B cell (primary cell): ENCODE measurements around the gene FABP6. TPM values are rescaled to one million over a fixed set of nuclear protein-coding genes. Genes with fewer than 3 reads are reported as not detected.

Source experiments
- ATAC-seq: fragments of 200-7000 bp; cut with Tn5 transposase; one replicate; pipeline ENCODE4 v1.10.0; 2021; ENCODE audit warnings: low read depth, mild to moderate bottlenecking, moderate number of reproducible peaks, moderate library complexity
- CTCF ChIA-PET: fragments of 350-600 bp; sonication (Branson Sonifier 250); formaldehyde crosslinking; loops from one replicate; lab custom pipeline; 2021; ENCODE audit warnings: antibody characterized with exemption, inconsistent platforms; lab: Charles Lee
- POLR2A ChIA-PET: fragments of 350-600 bp; sonication (Branson Sonifier 250); formaldehyde crosslinking; loops from one replicate; lab custom pipeline; 2021; ENCODE audit warnings: antibody characterized with exemption; lab: Charles Lee
- DNase-seq: peaks from one replicate; pipeline ENCODE4 v3.0.0; 2013
- H2AFZ ChIP-seq: 2 replicates; pipeline ENCODE4 v1.6.1; 2012; ENCODE audit warnings: mild to moderate bottlenecking, low read depth, low read length; ENCODE audit not compliant: insufficient read depth, poor library complexity, severe bottlenecking
- H3K27ac ChIP-seq, 2 donors: 1 replicate in 1 of 2; 2 replicates in 1 of 2; pipeline ENCODE4 v1.5.1; 2012 to 2013; ENCODE audit warnings: low read length in 2 of 2, mild to moderate bottlenecking in 2 of 2, moderate library complexity in 1 of 2
- H3K27me3 ChIP-seq, 4 experiments: fragments of 200-600 bp in 1 of 4; sonication (generic) in 1 of 4; replicated peaks in 1 of 4; 1 replicate in 2 of 4; 2 replicates in 2 of 4; pipeline versions ENCODE4 v1.6.1 to v1.7.0; 2013 to 2016; ENCODE audit warnings: low read length in 3 of 4, mild to moderate bottlenecking in 2 of 4, mixed read lengths in 1 of 4, moderate library complexity in 1 of 4; ENCODE audit not compliant: insufficient read depth in 4 of 4, control insufficient read depth in 3 of 4; ENCODE audit errors: control extremely low read depth in 1 of 4
- H3K36me3 ChIP-seq, 2 experiments: replicated peaks in 1 of 2; 1 replicate in 1 of 2; 2 replicates in 1 of 2; pipeline versions ENCODE4 v1.6.1 to v1.7.1; 2013; ENCODE audit warnings: low read length in 1 of 2; ENCODE audit not compliant: insufficient read depth in 2 of 2, control insufficient read depth in 1 of 2; ENCODE audit errors: control extremely low read depth in 1 of 2, extremely low read depth in 1 of 2
- H3K4me1 ChIP-seq, 2 donors: fragments of 200-600 bp in 1 of 2; sonication (generic) in 1 of 2; 1 replicate in 1 of 2; 2 replicates in 1 of 2; pipeline versions ENCODE4 v1.5.1 to v1.6.1; 2013 to 2017; ENCODE audit warnings: low read length in 2 of 2; ENCODE audit not compliant: control insufficient read depth in 2 of 2, insufficient read depth in 2 of 2
- H3K4me2 ChIP-seq: replicated peaks from 2 replicates; pipeline ENCODE3; 2012; ENCODE audit warnings: mild to moderate bottlenecking, low read depth, low read length; ENCODE audit not compliant: poor library complexity, severe bottlenecking
- H3K4me3 ChIP-seq, 5 experiments: fragments of 200-600 bp in 1 of 5; sonication (generic) in 1 of 5; 1 replicate in 3 of 5; 2 replicates in 2 of 5; pipeline versions ENCODE4 v1.5.1 to v1.7.0; 2011 to 2016; ENCODE audit warnings: low read length in 4 of 5, mild to moderate bottlenecking in 4 of 5, low read depth in 2 of 5, control low read depth in 1 of 5, moderate library complexity in 1 of 5; ENCODE audit not compliant: insufficient read depth in 1 of 5; ENCODE audit errors: control extremely low read depth in 1 of 5, extremely low read depth in 1 of 5
- H3K79me2 ChIP-seq: fragments of 200-600 bp; sonication (generic); one replicate; pipeline ENCODE4 v1.6.0; 2016; ENCODE audit warnings: low read length; ENCODE audit not compliant: control insufficient read depth, insufficient read depth
- H3K9ac ChIP-seq: fragments of 200-600 bp; sonication (generic); 2 replicates; pipeline ENCODE4 v1.6.1; 2017; ENCODE audit warnings: mild to moderate bottlenecking, low read length, moderate library complexity
- H3K9me3 ChIP-seq, 3 donors: one replicate each; pipeline versions ENCODE4 v1.6.1 to v1.7.1; 2013; ENCODE audit warnings: low read length in 2 of 3; ENCODE audit not compliant: control insufficient read depth in 2 of 3, insufficient read depth in 1 of 3; ENCODE audit errors: control extremely low read depth in 1 of 3
- H4K20me1 ChIP-seq: 2 replicates; pipeline ENCODE4 v1.6.0; 2012; ENCODE audit warnings: mild to moderate bottlenecking, low read length; ENCODE audit not compliant: insufficient read depth, control insufficient read depth, poor library complexity, severe bottlenecking
- H3K27ac Mint-ChIP-seq: one replicate; pipeline ENCODE4 v1.8.0; 2021; ENCODE audit warnings: mixed read lengths
- H3K27me3 Mint-ChIP-seq: one replicate; pipeline ENCODE4 v1.8.0; 2021; ENCODE audit warnings: mixed read lengths
- H3K4me1 Mint-ChIP-seq: one replicate; pipeline ENCODE4 v1.8.0; 2021; ENCODE audit warnings: mixed read lengths
- H3K4me3 Mint-ChIP-seq: one replicate; pipeline ENCODE4 v1.8.0; 2021; ENCODE audit warnings: mixed read lengths
- H3K9me3 Mint-ChIP-seq: one replicate; pipeline ENCODE4 v1.8.0; 2022; ENCODE audit warnings: mixed read lengths; ENCODE audit not compliant: insufficient read depth
- EZH2 ChIP-seq: IDR thresholded peaks from 2 replicates; pipeline ENCODE4 v1.6.1; 2012; ENCODE audit warnings: borderline replicate concordance, low read depth, mild to moderate bottlenecking, moderate library complexity, low read length; ENCODE audit not compliant: insufficient read depth, poor library complexity, severe bottlenecking
- WGBS: methylation state at CpG from one replicate; pipeline ENCODE4 v1.1.5; 2013; ENCODE audit warnings: missing lambda C conversion rate; ENCODE audit not compliant: insufficient coverage; 5-methylcytosine and 5-hydroxymethylcytosine counted together
- intact Hi-C: fragments of 100-400 bp; cut with micrococcal nuclease; formaldehyde crosslinking; loops from one replicate; pipeline ENCODE4 v1.10.0; 2022
- polyA plus RNA-seq: library from polyadenylated mRNA; depleted of rRNA; stranded (reverse); fragments of >200 nt; gene quantifications from 2 replicates; pipeline ENCODE4 v1.2.3, GENCODE V29; 2012
- total RNA-seq, 2 donors: library from RNA; stranded (reverse); fragments of 120-200 nt in 1 of 2; gene quantifications; 1 replicate in 1 of 2; 2 replicates in 1 of 2; pipeline versions ENCODE4 v1.2.3 to v1.2.4, GENCODE V29; 2013 to 2022
- TF ChIP-seq, protein P1 (sequence below): fragments of 200-600 bp; IDR thresholded peaks from one replicate; pipeline ENCODE4 v1.8.0; 2022; ENCODE audit warnings: antibody characterized with exemption, mild to moderate bottlenecking

FABP6 gene
- total and polyA plus RNA-seq, 2 donors (not counting 1 experiment from before 2014, with no cell fraction given) = not detected

GRCh38 chr5:160240350-160240749 is 11.0 kb downstream of the FABP6 start:
- no peak overlapping the region for H3K9ac ChIP-seq
- DNase-seq = no peak
- CTCF ChIA-PET = interaction anchor here (1.0 kb wide), 1 partner anchor 954 kb away, joined by 3 read pairs; no protein-coding TSS in a partner anchor
- Mint-ChIP-seq H3K27ac (no peak overlapping the region), H3K4me3 (no peak overlapping the region), H3K4me1 (no peaks in the 10 kb centered on the region), H3K9me3 (no peaks in the 10 kb centered on the region), H3K27me3 (peaks cover 12% of the 10 kb centered on the region)
- no peak for TF ChIP-seq EZH2
- TF ChIP-seq, protein P1, sequence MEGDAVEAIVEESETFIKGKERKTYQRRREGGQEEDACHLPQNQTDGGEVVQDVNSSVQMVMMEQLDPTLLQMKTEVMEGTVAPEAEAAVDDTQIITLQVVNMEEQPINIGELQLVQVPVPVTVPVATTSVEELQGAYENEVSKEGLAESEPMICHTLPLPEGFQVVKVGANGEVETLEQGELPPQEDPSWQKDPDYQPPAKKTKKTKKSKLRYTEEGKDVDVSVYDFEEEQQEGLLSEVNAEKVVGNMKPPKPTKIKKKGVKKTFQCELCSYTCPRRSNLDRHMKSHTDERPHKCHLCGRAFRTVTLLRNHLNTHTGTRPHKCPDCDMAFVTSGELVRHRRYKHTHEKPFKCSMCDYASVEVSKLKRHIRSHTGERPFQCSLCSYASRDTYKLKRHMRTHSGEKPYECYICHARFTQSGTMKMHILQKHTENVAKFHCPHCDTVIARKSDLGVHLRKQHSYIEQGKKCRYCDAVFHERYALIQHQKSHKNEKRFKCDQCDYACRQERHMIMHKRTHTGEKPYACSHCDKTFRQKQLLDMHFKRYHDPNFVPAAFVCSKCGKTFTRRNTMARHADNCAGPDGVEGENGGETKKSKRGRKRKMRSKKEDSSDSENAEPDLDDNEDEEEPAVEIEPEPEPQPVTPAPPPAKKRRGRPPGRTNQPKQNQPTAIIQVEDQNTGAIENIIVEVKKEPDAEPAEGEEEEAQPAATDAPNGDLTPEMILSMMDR = no peak
- no peak for ATAC-seq
- 74% methylated on average over 2 of the region's 3 CpGs for WGBS
- H3K36me3 ChIP-seq = no peaks in the 10 kb centered on the region
- H3K9me3 ChIP-seq = no peaks in the 10 kb centered on the region
- no peak overlapping the region for H2AFZ ChIP-seq
- no peaks in the 10 kb centered on the region for H3K79me2 ChIP-seq
- peaks cover 0 to 3% (median 0%) of the 10 kb centered on the region in 4 experiments for H3K27me3 ChIP-seq
- no peak overlapping the region for H3K4me3 ChIP-seq
- H4K20me1 ChIP-seq = no peaks in the 10 kb centered on the region
- H3K4me1 ChIP-seq = no peaks in the 10 kb centered on the region
- POLR2A ChIA-PET = no interaction called here
- intact Hi-C loops = no loop called here
- no peak overlapping the region for H3K4me2 ChIP-seq
- H3K27ac ChIP-seq = no peak overlapping the region

DNA sequence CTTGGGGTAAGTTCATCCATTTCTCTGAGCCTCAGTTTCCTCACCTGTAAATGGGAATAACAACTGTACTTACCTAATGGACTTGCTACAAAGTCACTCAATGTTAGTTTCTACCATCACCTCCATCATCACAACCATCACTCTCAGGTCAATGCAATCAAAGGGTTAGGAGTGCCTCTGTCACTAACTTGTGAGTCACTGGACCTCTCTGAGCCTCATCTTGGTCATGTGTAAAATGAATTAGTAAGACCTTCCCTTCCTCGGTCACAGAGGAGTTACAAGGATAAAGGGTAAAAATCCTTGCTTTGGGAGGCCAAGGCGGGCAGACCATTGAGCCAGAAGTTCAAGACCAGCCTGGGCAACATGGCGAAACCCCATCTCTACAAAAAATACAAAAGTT is 12.8 kb downstream of the FABP6 start:
- Histone ChIP-seq H3K36me3 (no peaks in the 10 kb centered on the region), H2AFZ (no peak overlapping the region), H3K4me2 (no peak overlapping the region), H3K4me1 (no peaks in the 10 kb centered on the region), H3K27me3 (peaks cover 0 to 3% (median 0%) of the 10 kb centered on the region in 4 experiments), H3K4me3 (no peak overlapping the region), H3K9me3 (no peaks in the 10 kb centered on the region), H3K27ac (no peak overlapping the region), H4K20me1 (no peaks in the 10 kb centered on the region), H3K79me2 (no peaks in the 10 kb centered on the region), H3K9ac (no peak overlapping the region)
- TF ChIP-seq, protein P1 = no peak
- TF ChIP-seq EZH2 = no peak
- no peaks in the 10 kb centered on the region for H3K9me3 Mint-ChIP-seq
- ChIA-PET CTCF (interaction anchor here (0.6 kb wide), 1 partner anchor 12 kb away, joined by 3 read pairs; no protein-coding TSS in a partner anchor), POLR2A (no interaction called here)
- no peak overlapping the region for H3K4me3 Mint-ChIP-seq
- ATAC-seq (no peak), DNase-seq (no peak)
- no CpG with 5 or more reads among the region's 3 CpGs for WGBS
- peaks cover 12% of the 10 kb centered on the region for H3K27me3 Mint-ChIP-seq
- no peak overlapping the region for H3K27ac Mint-ChIP-seq
- H3K4me1 Mint-ChIP-seq = no peaks in the 10 kb centered on the region
- intact Hi-C loops = no loop called here
